ENCODE data around the gene MAP3K14.

The MAP3K14 gene

GRCh38 chr17:45240905-45241327, 75.9 kb downstream of the MAP3K14 start:
- DNase-seq (ENCODE audit: low read depth), result no peak
- no peak for TF ChIP-seq CTCF (conservative IDR thresholded peaks at IDR 0.05; ENCODE audit: low read depth, low read length)
- H3K4me3 ChIP-seq (ENCODE audit: low read length), result peak overlapping the region; percentile 55

GRCh38 chr17:45238155-45238774, 78.6 kb downstream of the MAP3K14 start:
- TF ChIP-seq CTCF (conservative IDR thresholded peaks at IDR 0.05; ENCODE audit: low read depth, low read length), result no peak
- no peak overlapping the region for H3K4me3 ChIP-seq (ENCODE audit: low read length)
- no peak for DNase-seq (ENCODE audit: low read depth)

DNA sequence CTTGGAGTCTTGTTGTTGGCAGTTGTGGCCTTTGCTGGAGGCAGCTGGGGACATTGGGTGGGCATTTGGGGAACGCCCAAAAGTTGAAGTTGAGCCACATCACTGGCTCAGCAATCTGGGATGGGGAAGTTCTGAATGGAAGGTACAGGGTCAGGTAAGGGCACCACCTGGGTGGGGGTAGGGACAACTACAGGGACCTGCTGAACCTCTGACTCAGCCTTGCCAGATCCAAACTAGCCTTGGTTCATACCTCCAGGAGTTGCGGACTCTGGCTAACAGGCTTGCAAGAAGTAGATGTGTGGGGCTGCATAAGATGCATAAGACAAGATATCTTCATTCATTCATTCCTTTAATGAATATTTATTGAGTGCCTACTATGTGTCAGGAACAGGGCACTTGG, 79.1 kb downstream of the MAP3K14 start:
- no peak overlapping the region for H3K4me3 ChIP-seq (ENCODE audit: low read length)
- no peak for DNase-seq (ENCODE audit: low read depth)
- TF ChIP-seq CTCF (conservative IDR thresholded peaks at IDR 0.05; ENCODE audit: low read depth, low read length), result no peak

DNA sequence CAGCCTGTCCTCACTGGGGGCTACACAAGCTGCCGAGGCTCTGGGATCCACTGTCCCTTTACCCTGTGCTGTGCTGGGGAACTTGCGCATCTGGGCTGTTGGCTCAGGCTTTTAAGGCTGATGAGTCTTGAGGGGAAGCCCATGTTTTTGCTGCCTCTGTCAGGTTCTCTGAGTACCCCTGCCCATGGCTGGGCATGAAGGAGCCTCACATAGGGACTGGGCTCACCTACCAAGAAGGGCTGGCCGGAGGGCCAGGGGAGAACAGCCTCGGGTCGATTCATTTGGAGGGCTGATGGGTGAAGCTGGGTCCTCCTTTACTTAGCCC, 80.6 kb downstream of the MAP3K14 start:
- no peak overlapping the region for H3K4me3 ChIP-seq (ENCODE audit: low read length)
- no peak for DNase-seq (ENCODE audit: low read depth)
- TF ChIP-seq CTCF (conservative IDR thresholded peaks at IDR 0.05; ENCODE audit: low read depth, low read length), result no peak

GRCh38 chr17:45235416-45236281, 81.2 kb downstream of the MAP3K14 start:
- peak; percentile 87 for TF ChIP-seq CTCF (conservative IDR thresholded peaks at IDR 0.05; ENCODE audit: low read depth, low read length)
- no peak overlapping the region for H3K4me3 ChIP-seq (ENCODE audit: low read length)
- peak; percentile 23 for DNase-seq (ENCODE audit: low read depth)

- no peak for DNase-seq (ENCODE audit: low read depth)
- H3K4me3 ChIP-seq (ENCODE audit: low read length), result no peak overlapping the region
- peak; percentile 61 for TF ChIP-seq CTCF (conservative IDR thresholded peaks at IDR 0.05; ENCODE audit: low read depth, low read length)
These were observed 82.0 kb downstream of the MAP3K14 start for GRCh38 chr17:45234641-45235415.

Data from retinal pigment epithelial cell (primary cell).